ENCODE results near the gene CLOCK.

DNA sequence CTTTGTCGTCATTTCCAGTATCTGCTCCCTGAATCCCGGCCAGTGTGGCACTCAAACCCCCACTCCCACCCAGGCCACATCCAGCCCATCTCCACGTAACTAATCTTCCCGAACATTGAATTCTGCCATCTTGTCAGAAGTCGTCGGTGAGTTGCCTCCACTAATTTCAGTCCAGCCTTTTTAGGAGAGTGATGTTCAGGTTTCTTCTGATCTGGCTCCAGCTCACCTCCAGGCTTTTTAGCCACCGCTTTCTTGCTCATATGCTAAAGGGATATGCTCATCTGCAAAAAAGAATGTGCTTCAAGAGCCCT lies 149.6 kb downstream of the CLOCK start:
- TF ChIP-seq CTCF (IDR thresholded peaks at IDR 0.05) (no peak), EZH2 (IDR thresholded peaks at IDR 0.05) (no peak)

Measured in neural progenitor cell (in vitro differentiated cells).